Neural crest cell (in vitro differentiated cells): Measurements from ENCODE around the gene ABHD16A. TPM values are rescaled to one million over a fixed set of nuclear protein-coding genes. Genes with fewer than 3 reads are reported as not detected.

Source experiments
- DNase-seq: peaks from one replicate; pipeline ENCODE4 v3.0.0; 2021; ENCODE audit warnings: low read depth, mixed read lengths, low spot score
- H3K27ac Mint-ChIP-seq: one replicate; pipeline ENCODE4 v1.8.0; 2021; ENCODE audit warnings: mild to moderate bottlenecking, mixed read lengths; ENCODE audit not compliant: unreplicated experiment
- H3K27me3 Mint-ChIP-seq: 2 replicates; pipeline ENCODE4 v1.8.0; 2021; ENCODE audit warnings: low read depth, mild to moderate bottlenecking, mixed read lengths
- H3K36me3 Mint-ChIP-seq: 2 replicates; pipeline ENCODE4 v1.8.0; 2021; ENCODE audit warnings: low read depth, mild to moderate bottlenecking, mixed read lengths
- H3K4me1 Mint-ChIP-seq: 2 replicates; pipeline ENCODE4 v1.8.0; 2021; ENCODE audit warnings: mixed read lengths
- H3K4me3 Mint-ChIP-seq: one replicate; pipeline ENCODE4 v1.8.0; 2021; ENCODE audit warnings: mild to moderate bottlenecking, mixed read lengths
- H3K9me3 Mint-ChIP-seq: 2 replicates; pipeline ENCODE4 v1.8.0; 2021; ENCODE audit warnings: mixed read lengths
- CTCF ChIP-seq: fragments of 200-600 bp; sonication (generic); conservative IDR thresholded peaks from 2 replicates; pipeline ENCODE4 v1.5.0; 2021; ENCODE audit warnings: antibody characterized with exemption, mild to moderate bottlenecking
- total RNA-seq: library from RNA; stranded (reverse); gene quantifications from 2 replicates; pipeline ENCODE4 v1.2.1, GENCODE V29; 2021

Gene ABHD16A
- total RNA-seq, 1 donor from 2014 or later = 73.6 TPM

GRCh38 chr6:31692886-31693285 lies 10.2 kb downstream of the ABHD16A start:
- no peak for DNase-seq
- Mint-ChIP-seq H3K9me3 (no peaks in the 10 kb centered on the region), H3K27me3 (no peaks in the 10 kb centered on the region), H3K4me1 (no peaks in the 10 kb centered on the region), H3K27ac (no peak overlapping the region), H3K4me3 (no peak overlapping the region), H3K36me3 (peaks cover 7% of the 10 kb centered on the region)
- TF ChIP-seq CTCF = no peak

- Mint-ChIP-seq H3K27me3 (no peaks in the 10 kb centered on the region), H3K4me1 (no peaks in the 10 kb centered on the region), H3K4me3 (no peak overlapping the region), H3K27ac (no peak overlapping the region), H3K9me3 (no peaks in the 10 kb centered on the region), H3K36me3 (peaks cover 6% of the 10 kb centered on the region)
- no peak for TF ChIP-seq CTCF
- DNase-seq = no peak
Observed at GRCh38 chr6:31692353-31692752, 10.8 kb downstream of the ABHD16A start.

- H3K4me3 Mint-ChIP-seq = no peak overlapping the region
- no peak for DNase-seq
- no peak overlapping the region for H3K27ac Mint-ChIP-seq
- H3K9me3 Mint-ChIP-seq = no peaks in the 10 kb centered on the region
- no peaks in the 10 kb centered on the region for H3K27me3 Mint-ChIP-seq
- H3K36me3 Mint-ChIP-seq = peaks cover 6% of the 10 kb centered on the region
- TF ChIP-seq CTCF = no peak
- H3K4me1 Mint-ChIP-seq = no peaks in the 10 kb centered on the region
Observed at GRCh38 chr6:31691564-31692108, 11.5 kb downstream of the ABHD16A start.

GRCh38 chr6:31691078-31691463 lies 12.1 kb downstream of the ABHD16A start:
- peaks cover 9% of the 10 kb centered on the region for H3K36me3 Mint-ChIP-seq
- no peak for TF ChIP-seq CTCF

GRCh38 chr6:31690231-31691077 lies 12.7 kb downstream of the ABHD16A start:
- no peak overlapping the region for H3K4me3 Mint-ChIP-seq
- no peak for TF ChIP-seq CTCF
- no peaks in the 10 kb centered on the region for H3K27me3 Mint-ChIP-seq
- H3K9me3 Mint-ChIP-seq = no peaks in the 10 kb centered on the region
- H3K27ac Mint-ChIP-seq = peak overlapping the region; percentile 83
- H3K4me1 Mint-ChIP-seq = no peaks in the 10 kb centered on the region
- H3K36me3 Mint-ChIP-seq = peaks cover 9% of the 10 kb centered on the region
- DNase-seq = no peak

More at GRCh38 chr6:31691078-31691463, 12.1 kb downstream of the ABHD16A start:
- Mint-ChIP-seq H3K9me3 (no peaks in the 10 kb centered on the region), H3K27ac (peak overlapping the region; percentile 83), H3K27me3 (no peaks in the 10 kb centered on the region), H3K4me1 (no peaks in the 10 kb centered on the region), H3K4me3 (no peak overlapping the region)
- no peak for DNase-seq
